Right atrium auricular region (tissue), 2 donors: ENCODE results near the gene ELMO1. TPM values are rescaled to one million over a fixed set of nuclear protein-coding genes. Genes with fewer than 3 reads are reported as not detected.

Source experiments
- DNase-seq: peaks from one replicate; pipeline ENCODE4 v3.0.0-alpha.2; 2019; ENCODE audit warnings: low spot score
- H3K27ac ChIP-seq, 2 donors: fragments of 200-600 bp; sonication (generic); 1 replicate in 1 of 2; 2 replicates in 1 of 2; pipeline ENCODE4 v1.5.1; 2016 to 2019
- H3K27me3 ChIP-seq, 2 donors: fragments of 200-600 bp; sonication (generic); one replicate each; pipeline versions ENCODE4 v1.5.1 to v1.6.0; 2017 to 2019
- H3K36me3 ChIP-seq: fragments of 200-600 bp; sonication (generic); one replicate; pipeline ENCODE4 v1.5.1; 2016
- H3K4me1 ChIP-seq, 2 donors: fragments of 200-600 bp; sonication (generic); one replicate each; pipeline versions ENCODE4 v1.5.1 to v1.6.0; 2017 to 2019
- H3K4me3 ChIP-seq, 2 donors: fragments of 200-600 bp; sonication (generic); 1 replicate in 1 of 2; 2 replicates in 1 of 2; pipeline ENCODE4 v1.5.1; 2017 to 2019; ENCODE audit warnings: mild to moderate bottlenecking in 1 of 2, moderate library complexity in 1 of 2
- H3K9me3 ChIP-seq, 2 donors: fragments of 200-600 bp; sonication (generic); one replicate each; pipeline ENCODE4 v1.5.1; 2019
- total RNA-seq, 2 donors: library from RNA; depleted of rRNA; stranded (reverse); fragments of >200 nt; gene quantifications; one replicate each; pipeline ENCODE4 v1.1.0, GENCODE V29; 2016
- TF ChIP-seq, protein P1 (sequence below), 2 donors: fragments of 200-600 bp; sonication (generic); IDR thresholded peaks; one replicate each; pipeline ENCODE4 v1.5.1; 2019; ENCODE audit warnings: antibody characterized with exemption in 2 of 2

ELMO1 gene
- total RNA-seq, 2 donors from 2014 or later: 24.4 to 45.1 TPM

DNA sequence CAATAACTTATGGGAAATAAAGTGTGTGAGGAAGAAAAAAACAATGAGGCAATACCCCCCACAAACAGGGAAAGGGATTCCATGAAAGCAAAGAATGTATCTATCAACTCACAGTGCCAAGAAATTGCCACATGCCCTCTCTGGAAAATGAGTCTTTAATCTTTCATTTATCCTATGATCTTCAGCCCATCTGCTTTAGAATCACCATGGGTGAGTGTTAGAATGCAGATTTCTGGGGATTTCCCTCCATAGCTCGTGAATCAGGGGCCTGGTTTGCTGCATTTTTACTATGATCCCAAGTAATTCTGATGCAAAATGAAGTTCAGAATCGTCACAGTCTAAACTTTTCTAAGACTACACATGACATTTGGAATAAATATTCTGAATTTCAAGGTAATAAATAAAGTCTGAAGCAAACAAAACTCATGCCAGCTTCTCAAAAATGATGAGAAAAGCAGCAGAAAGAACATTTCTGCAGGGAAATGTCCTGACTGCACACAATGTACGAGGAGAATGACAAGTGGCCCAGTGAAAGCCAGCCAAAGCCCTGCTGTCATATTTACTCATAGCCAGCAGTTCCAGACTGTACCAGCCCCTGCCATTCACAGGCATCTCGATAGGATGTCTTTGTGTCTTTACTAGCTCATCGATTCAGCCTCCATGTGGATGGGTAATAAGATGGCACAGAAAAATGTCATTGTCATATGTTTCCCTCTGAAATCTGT, 167.1 kb downstream of the ELMO1 start:
- Histone ChIP-seq H3K9me3 (no peaks in the 10 kb centered on the region), H3K4me1 (peaks cover 0 to 62% of the 10 kb centered on the region in 2 donors), H3K27me3 (no peaks in the 10 kb centered on the region), H3K4me3 (no peak overlapping the region), H3K27ac (peak overlapping the region in 1 of 2 donors; percentile 16), H3K36me3 (no peaks in the 10 kb centered on the region)
- DNase-seq: no peak
- TF ChIP-seq, protein P1, sequence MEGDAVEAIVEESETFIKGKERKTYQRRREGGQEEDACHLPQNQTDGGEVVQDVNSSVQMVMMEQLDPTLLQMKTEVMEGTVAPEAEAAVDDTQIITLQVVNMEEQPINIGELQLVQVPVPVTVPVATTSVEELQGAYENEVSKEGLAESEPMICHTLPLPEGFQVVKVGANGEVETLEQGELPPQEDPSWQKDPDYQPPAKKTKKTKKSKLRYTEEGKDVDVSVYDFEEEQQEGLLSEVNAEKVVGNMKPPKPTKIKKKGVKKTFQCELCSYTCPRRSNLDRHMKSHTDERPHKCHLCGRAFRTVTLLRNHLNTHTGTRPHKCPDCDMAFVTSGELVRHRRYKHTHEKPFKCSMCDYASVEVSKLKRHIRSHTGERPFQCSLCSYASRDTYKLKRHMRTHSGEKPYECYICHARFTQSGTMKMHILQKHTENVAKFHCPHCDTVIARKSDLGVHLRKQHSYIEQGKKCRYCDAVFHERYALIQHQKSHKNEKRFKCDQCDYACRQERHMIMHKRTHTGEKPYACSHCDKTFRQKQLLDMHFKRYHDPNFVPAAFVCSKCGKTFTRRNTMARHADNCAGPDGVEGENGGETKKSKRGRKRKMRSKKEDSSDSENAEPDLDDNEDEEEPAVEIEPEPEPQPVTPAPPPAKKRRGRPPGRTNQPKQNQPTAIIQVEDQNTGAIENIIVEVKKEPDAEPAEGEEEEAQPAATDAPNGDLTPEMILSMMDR (IDR thresholded peaks at IDR 0.05): no peak

DNA sequence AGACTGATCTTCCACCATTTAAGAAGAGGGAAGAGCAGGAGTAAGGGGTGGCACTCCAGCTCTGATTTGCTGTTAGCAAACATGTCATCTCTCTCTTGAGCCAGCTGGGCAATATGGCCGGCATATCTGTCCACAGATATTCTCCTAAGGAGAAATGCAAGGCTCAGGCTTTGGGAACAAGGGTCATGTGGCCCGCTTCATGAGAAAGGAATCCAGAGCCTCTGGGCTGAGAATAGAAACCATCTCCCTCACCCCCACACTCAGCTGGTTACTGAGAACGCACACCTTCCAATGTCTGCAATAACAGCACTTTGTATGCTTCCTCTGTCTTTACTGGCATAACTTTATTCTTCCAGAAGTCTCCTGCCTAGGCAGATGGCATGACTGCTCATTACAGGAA, 171.2 kb downstream of the ELMO1 start:
- DNase-seq: no peak
- H3K27me3 ChIP-seq: no peaks in the 10 kb centered on the region
- TF ChIP-seq, protein P1 (IDR thresholded peaks at IDR 0.05): no peak
- H3K36me3 ChIP-seq: no peaks in the 10 kb centered on the region
- no peak overlapping the region for H3K4me3 ChIP-seq
- H3K27ac ChIP-seq: no peak overlapping the region
- no peaks in the 10 kb centered on the region for H3K9me3 ChIP-seq
- peaks cover 0 to 31% of the 10 kb centered on the region in 2 donors for H3K4me1 ChIP-seq

DNA sequence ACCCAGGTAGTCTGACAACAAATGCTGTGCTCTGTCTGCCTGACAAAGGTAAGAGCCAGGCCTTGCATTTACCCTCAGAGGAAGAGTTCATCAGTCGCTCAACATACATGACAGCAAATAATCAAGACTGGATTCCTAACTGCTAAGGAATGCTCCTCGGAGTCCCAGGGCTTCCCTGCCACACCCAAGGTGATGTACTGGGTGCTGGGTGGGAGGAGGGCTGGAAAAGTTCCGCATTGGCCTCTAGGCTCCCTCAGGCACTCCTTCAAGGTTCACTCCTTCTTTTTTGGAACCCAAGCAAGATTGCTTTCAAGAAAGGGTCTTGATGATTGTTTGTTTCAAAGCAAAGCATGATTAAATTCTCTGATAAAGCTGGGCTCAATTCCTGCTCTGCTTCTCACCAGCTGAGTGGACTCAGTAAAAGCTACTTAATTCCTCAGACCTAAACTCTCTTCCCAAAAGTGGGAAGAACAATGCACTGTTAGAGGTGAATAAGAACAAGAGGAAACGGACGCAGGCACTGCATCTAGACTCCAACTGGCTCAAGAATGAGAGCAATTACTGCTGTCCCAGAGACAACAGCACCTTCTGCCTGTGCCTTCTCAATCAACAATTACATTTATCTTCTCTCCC, 173.5 kb downstream of the ELMO1 start:
- Histone ChIP-seq H3K27ac (no peak overlapping the region), H3K4me3 (no peak overlapping the region)
- DNase-seq: no peak

DNA sequence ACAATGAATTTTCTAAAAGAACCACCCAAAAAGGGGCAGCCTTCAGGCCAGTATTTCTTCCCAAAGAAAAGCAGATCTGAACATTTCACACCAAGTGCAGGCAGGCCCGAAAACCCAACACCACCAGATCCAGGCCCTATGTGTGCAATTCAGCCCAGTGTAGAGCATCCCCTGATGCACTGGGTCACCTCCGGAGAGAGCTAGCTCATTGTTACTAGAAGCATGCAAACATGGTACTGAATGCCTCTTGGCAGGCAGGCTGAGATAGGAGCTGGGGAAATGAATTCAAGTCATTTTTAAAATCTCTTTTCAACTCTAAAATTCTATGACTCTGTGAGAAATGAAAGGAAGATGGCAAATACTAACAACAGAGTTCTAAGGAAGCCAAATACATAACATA, 174.8 kb downstream of the ELMO1 start:
- no peak overlapping the region for H3K27ac ChIP-seq
- no peak overlapping the region for H3K4me3 ChIP-seq
- no peaks in the 10 kb centered on the region for H3K9me3 ChIP-seq
- TF ChIP-seq, protein P1 (IDR thresholded peaks at IDR 0.05): no peak
- H3K27me3 ChIP-seq: no peaks in the 10 kb centered on the region
- H3K36me3 ChIP-seq: no peaks in the 10 kb centered on the region
- DNase-seq: no peak
- H3K4me1 ChIP-seq: peaks cover 0 to 17% of the 10 kb centered on the region in 2 donors

More for the DNA sequence above, 173.5 kb downstream of the ELMO1 start:
- Histone ChIP-seq H3K9me3 (no peaks in the 10 kb centered on the region), H3K4me1 (peaks cover 0 to 17% of the 10 kb centered on the region in 2 donors), H3K36me3 (no peaks in the 10 kb centered on the region), H3K27me3 (no peaks in the 10 kb centered on the region)
- TF ChIP-seq, protein P1 (IDR thresholded peaks at IDR 0.05): no peak

DNA sequence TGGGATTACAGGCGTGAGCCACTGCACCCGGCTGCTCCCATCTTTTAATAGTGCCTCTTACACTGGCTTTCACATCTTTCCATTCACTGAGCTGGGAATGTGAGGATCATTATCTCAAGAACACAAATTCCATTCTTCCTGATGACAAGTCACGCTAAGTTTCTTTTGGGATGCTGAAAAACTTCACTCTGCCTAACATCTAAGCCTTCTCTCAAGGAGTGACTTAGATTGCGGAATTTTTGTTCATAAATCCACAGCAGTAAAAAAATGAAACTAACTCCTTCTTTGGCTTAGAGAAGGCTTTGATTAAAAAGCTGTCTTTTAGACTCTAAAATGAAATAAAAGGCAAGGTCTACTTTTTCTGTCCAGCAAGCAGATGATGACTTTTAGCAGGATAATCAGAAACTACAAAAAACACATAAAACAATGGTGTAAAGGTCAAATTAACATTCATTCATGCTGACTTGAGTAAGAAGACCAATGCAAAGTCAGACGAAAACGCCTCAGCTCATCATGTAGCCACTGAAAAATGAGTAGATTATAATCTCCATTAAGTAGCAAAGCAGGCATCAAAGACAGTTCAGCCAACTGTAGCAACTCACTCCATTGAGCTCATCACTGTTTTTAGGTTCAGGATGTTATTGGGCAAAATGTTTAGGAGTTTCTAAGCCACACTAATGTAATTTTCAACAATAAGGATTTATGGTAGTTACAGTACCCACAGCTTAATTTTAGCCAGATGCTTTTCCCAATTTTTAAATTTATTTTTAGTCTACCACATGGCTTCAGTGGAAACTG, 178.8 kb downstream of the ELMO1 start:
- TF ChIP-seq, protein P1 (IDR thresholded peaks at IDR 0.05): no peak
- DNase-seq: no peak
- Histone ChIP-seq H3K27ac (no peak overlapping the region), H3K4me3 (no peak overlapping the region), H3K36me3 (no peaks in the 10 kb centered on the region), H3K27me3 (no peaks in the 10 kb centered on the region), H3K4me1 (peaks cover 0 to 6% of the 10 kb centered on the region in 2 donors), H3K9me3 (no peaks in the 10 kb centered on the region)
